ENCODE results near the gene PDLIM4. TPM values are rescaled to one million over a fixed set of nuclear protein-coding genes. Genes with fewer than 3 reads are reported as not detected.

The PDLIM4 gene
- total RNA-seq, 1 donor from 2014 or later = 56.6 TPM

GRCh38 chr5:132219289-132219970 lies 38.1 kb upstream of the PDLIM4 start:
- peaks cover 45% of the 10 kb centered on the region for H3K36me3 Mint-ChIP-seq (ENCODE audit: low read depth, unreplicated experiment)
- H3K27ac Mint-ChIP-seq (ENCODE audit: unreplicated experiment) = no peak overlapping the region
- H3K9me3 ChIP-seq (ENCODE audit: insufficient read depth, low read depth, low read length) = no peaks in the 10 kb centered on the region
- peaks cover 3% of the 10 kb centered on the region for H3K36me3 ChIP-seq (ENCODE audit: insufficient read depth, low read length)
- H3K79me2 ChIP-seq (ENCODE audit: insufficient read depth, low read length) = peaks cover 67% of the 10 kb centered on the region
- no peaks in the 10 kb centered on the region for H3K9me3 Mint-ChIP-seq (ENCODE audit: unreplicated experiment)
- H3K4me2 ChIP-seq (ENCODE audit: low read length) = no peak overlapping the region
- H2AFZ ChIP-seq (ENCODE audit: low read depth, low read length) = no peak overlapping the region
- H3K4me3 ChIP-seq (ENCODE audit: insufficient read depth, low read depth, low read length) = no peak overlapping the region
- no peak overlapping the region for H3K27ac ChIP-seq (ENCODE audit: low read depth, low read length)
- peaks cover 58% of the 10 kb centered on the region for H4K20me1 ChIP-seq (ENCODE audit: insufficient read depth, low read length)
- no peak overlapping the region for H3K9ac ChIP-seq (ENCODE audit: low read length)
- H3K27me3 Mint-ChIP-seq (ENCODE audit: low read depth, unreplicated experiment) = no peaks in the 10 kb centered on the region
- DNase-seq (ENCODE audit: low read depth) = no peak
- H3K4me1 Mint-ChIP-seq (ENCODE audit: low read depth, unreplicated experiment) = peaks cover 29% of the 10 kb centered on the region
- H3K4me3 Mint-ChIP-seq (ENCODE audit: unreplicated experiment) = no peak overlapping the region
- FAIRE-seq = no peak
- no peak for TF ChIP-seq EZH2 (IDR thresholded peaks at IDR 0.05; ENCODE audit: insufficient read depth, low read length)
- TF ChIP-seq, protein P1, sequence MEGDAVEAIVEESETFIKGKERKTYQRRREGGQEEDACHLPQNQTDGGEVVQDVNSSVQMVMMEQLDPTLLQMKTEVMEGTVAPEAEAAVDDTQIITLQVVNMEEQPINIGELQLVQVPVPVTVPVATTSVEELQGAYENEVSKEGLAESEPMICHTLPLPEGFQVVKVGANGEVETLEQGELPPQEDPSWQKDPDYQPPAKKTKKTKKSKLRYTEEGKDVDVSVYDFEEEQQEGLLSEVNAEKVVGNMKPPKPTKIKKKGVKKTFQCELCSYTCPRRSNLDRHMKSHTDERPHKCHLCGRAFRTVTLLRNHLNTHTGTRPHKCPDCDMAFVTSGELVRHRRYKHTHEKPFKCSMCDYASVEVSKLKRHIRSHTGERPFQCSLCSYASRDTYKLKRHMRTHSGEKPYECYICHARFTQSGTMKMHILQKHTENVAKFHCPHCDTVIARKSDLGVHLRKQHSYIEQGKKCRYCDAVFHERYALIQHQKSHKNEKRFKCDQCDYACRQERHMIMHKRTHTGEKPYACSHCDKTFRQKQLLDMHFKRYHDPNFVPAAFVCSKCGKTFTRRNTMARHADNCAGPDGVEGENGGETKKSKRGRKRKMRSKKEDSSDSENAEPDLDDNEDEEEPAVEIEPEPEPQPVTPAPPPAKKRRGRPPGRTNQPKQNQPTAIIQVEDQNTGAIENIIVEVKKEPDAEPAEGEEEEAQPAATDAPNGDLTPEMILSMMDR (IDR thresholded peaks at IDR 0.05; ENCODE audit: insufficient read depth, low read depth, low read length) = no peak
- peaks cover 22% of the 10 kb centered on the region for H3K4me1 ChIP-seq (ENCODE audit: insufficient read depth, low read length)
- H3K27me3 ChIP-seq (ENCODE audit: insufficient read depth, low read length) = no peaks in the 10 kb centered on the region

DNA sequence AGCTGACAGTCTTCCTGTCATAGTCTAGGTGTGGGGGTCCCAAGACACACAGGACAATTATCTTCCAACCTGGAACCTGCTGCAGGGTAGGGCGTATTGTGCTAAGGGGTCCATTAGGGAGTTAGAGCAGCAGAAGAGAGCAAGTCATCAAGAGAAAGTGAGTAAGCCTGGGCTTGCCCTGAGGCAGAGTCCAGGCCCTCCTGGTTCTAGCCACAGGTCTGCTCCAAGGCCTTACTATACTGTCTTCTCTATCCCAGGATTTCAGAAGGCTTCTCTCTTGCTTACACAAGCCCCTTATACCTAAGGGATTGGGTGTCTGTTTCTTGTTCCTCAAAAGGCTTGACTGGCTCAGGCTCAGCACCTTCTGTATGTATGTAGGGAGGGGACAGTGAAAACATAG lies 37.5 kb upstream of the PDLIM4 start:
- no peak for FAIRE-seq
- Histone ChIP-seq H3K4me1 (ENCODE audit: insufficient read depth, low read length) (peaks cover 23% of the 10 kb centered on the region), H4K20me1 (ENCODE audit: insufficient read depth, low read length) (peaks cover 64% of the 10 kb centered on the region), H3K4me2 (ENCODE audit: low read length) (no peak overlapping the region), H3K27me3 (ENCODE audit: insufficient read depth, low read length) (no peaks in the 10 kb centered on the region), H3K9me3 (ENCODE audit: insufficient read depth, low read depth, low read length) (no peaks in the 10 kb centered on the region), H3K79me2 (ENCODE audit: insufficient read depth, low read length) (peaks cover 73% of the 10 kb centered on the region), H2AFZ (ENCODE audit: low read depth, low read length) (no peak overlapping the region), H3K36me3 (ENCODE audit: insufficient read depth, low read length) (peaks cover 3% of the 10 kb centered on the region), H3K4me3 (ENCODE audit: insufficient read depth, low read depth, low read length) (no peak overlapping the region), H3K9ac (ENCODE audit: low read length) (no peak overlapping the region), H3K27ac (ENCODE audit: low read depth, low read length) (no peak overlapping the region)
- Mint-ChIP-seq H3K36me3 (ENCODE audit: low read depth, unreplicated experiment) (peaks cover 40% of the 10 kb centered on the region), H3K4me1 (ENCODE audit: low read depth, unreplicated experiment) (peaks cover 29% of the 10 kb centered on the region), H3K4me3 (ENCODE audit: unreplicated experiment) (no peak overlapping the region), H3K9me3 (ENCODE audit: unreplicated experiment) (no peaks in the 10 kb centered on the region), H3K27ac (ENCODE audit: unreplicated experiment) (no peak overlapping the region), H3K27me3 (ENCODE audit: low read depth, unreplicated experiment) (no peaks in the 10 kb centered on the region)
- TF ChIP-seq EZH2 (IDR thresholded peaks at IDR 0.05; ENCODE audit: insufficient read depth, low read length) = no peak
- TF ChIP-seq, protein P1 (IDR thresholded peaks at IDR 0.05; ENCODE audit: insufficient read depth, low read depth, low read length) = no peak
- DNase-seq (ENCODE audit: low read depth) = no peak

GRCh38 chr5:132220491-132220890 lies 37.0 kb upstream of the PDLIM4 start:
- H3K36me3 Mint-ChIP-seq (ENCODE audit: low read depth, unreplicated experiment) = peaks cover 37% of the 10 kb centered on the region
- no peak overlapping the region for H3K4me2 ChIP-seq (ENCODE audit: low read length)
- no peaks in the 10 kb centered on the region for H3K9me3 ChIP-seq (ENCODE audit: insufficient read depth, low read depth, low read length)
- DNase-seq (ENCODE audit: low read depth) = peak; percentile 45
- H3K4me1 Mint-ChIP-seq (ENCODE audit: low read depth, unreplicated experiment) = peaks cover 30% of the 10 kb centered on the region
- no peaks in the 10 kb centered on the region for H3K27me3 ChIP-seq (ENCODE audit: insufficient read depth, low read length)
- peaks cover 76% of the 10 kb centered on the region for H3K79me2 ChIP-seq (ENCODE audit: insufficient read depth, low read length)
- H3K4me3 Mint-ChIP-seq (ENCODE audit: unreplicated experiment) = no peak overlapping the region
- TF ChIP-seq, protein P1 (IDR thresholded peaks at IDR 0.05; ENCODE audit: insufficient read depth, low read depth, low read length) = no peak
- TF ChIP-seq EZH2 (IDR thresholded peaks at IDR 0.05; ENCODE audit: insufficient read depth, low read length) = no peak
- H3K9me3 Mint-ChIP-seq (ENCODE audit: unreplicated experiment) = no peaks in the 10 kb centered on the region
- no peak overlapping the region for H3K4me3 ChIP-seq (ENCODE audit: insufficient read depth, low read depth, low read length)
- no peaks in the 10 kb centered on the region for H3K27me3 Mint-ChIP-seq (ENCODE audit: low read depth, unreplicated experiment)
- no peak overlapping the region for H2AFZ ChIP-seq (ENCODE audit: low read depth, low read length)
- no peak overlapping the region for H3K9ac ChIP-seq (ENCODE audit: low read length)
- H4K20me1 ChIP-seq (ENCODE audit: insufficient read depth, low read length) = peaks cover 69% of the 10 kb centered on the region
- H3K4me1 ChIP-seq (ENCODE audit: insufficient read depth, low read length) = peaks cover 25% of the 10 kb centered on the region
- no peak overlapping the region for H3K27ac Mint-ChIP-seq (ENCODE audit: unreplicated experiment)
- H3K27ac ChIP-seq (ENCODE audit: low read depth, low read length) = no peak overlapping the region
- peak; percentile 9 for FAIRE-seq
- peaks cover 3% of the 10 kb centered on the region for H3K36me3 ChIP-seq (ENCODE audit: insufficient read depth, low read length)

Data from astrocyte (in vitro differentiated cells and primary cell).